ENCODE data around the gene SLCO2B1.

Gene SLCO2B1

GRCh38 chr11:75246006-75246670 is 95.2 kb downstream of the SLCO2B1 start:
- H3K36me3 ChIP-seq (ENCODE audit: control insufficient read depth in 1 of 2, insufficient read depth in 2 of 2, low read length in 2 of 2), result no peaks in the 10 kb centered on the region
- no peak overlapping the region for H3K4me3 ChIP-seq (ENCODE audit: low read depth in 1 of 2, low read length in 2 of 2)
- peaks cover 8% of the 10 kb centered on the region for H3K27me3 ChIP-seq (ENCODE audit: low read depth, low read length)
- H3K4me1 ChIP-seq (ENCODE audit: control insufficient read depth in 1 of 2, insufficient read depth in 2 of 2, low read length in 2 of 2), result peaks cover 0 to 7% of the 10 kb centered on the region in 2 donors
- H3K9me3 ChIP-seq (ENCODE audit: control insufficient read depth in 1 of 2, low read length in 2 of 2), result no peaks in the 10 kb centered on the region
- H3K27ac ChIP-seq (ENCODE audit: low read length), result no peak overlapping the region

- Histone ChIP-seq H3K36me3 (ENCODE audit: control insufficient read depth in 1 of 2, insufficient read depth in 2 of 2, low read length in 2 of 2) (no peaks in the 10 kb centered on the region), H3K27me3 (ENCODE audit: low read depth, low read length) (peaks cover 8% of the 10 kb centered on the region), H3K27ac (ENCODE audit: low read length) (no peak overlapping the region), H3K4me3 (ENCODE audit: low read depth in 1 of 2, low read length in 2 of 2) (no peak overlapping the region), H3K9me3 (ENCODE audit: control insufficient read depth in 1 of 2, low read length in 2 of 2) (no peaks in the 10 kb centered on the region), H3K4me1 (ENCODE audit: control insufficient read depth in 1 of 2, insufficient read depth in 2 of 2, low read length in 2 of 2) (peaks cover 0 to 7% of the 10 kb centered on the region in 2 donors)
Observed at GRCh38 chr11:75246671-75247350, 95.9 kb downstream of the SLCO2B1 start.

- Histone ChIP-seq H3K36me3 (ENCODE audit: control insufficient read depth in 1 of 2, insufficient read depth in 2 of 2, low read length in 2 of 2) (no peaks in the 10 kb centered on the region), H3K27ac (ENCODE audit: low read length) (no peak overlapping the region), H3K4me1 (ENCODE audit: control insufficient read depth in 1 of 2, insufficient read depth in 2 of 2, low read length in 2 of 2) (peaks cover 0 to 3% of the 10 kb centered on the region in 2 donors), H3K27me3 (ENCODE audit: low read depth, low read length) (no peaks in the 10 kb centered on the region), H3K9me3 (ENCODE audit: control insufficient read depth in 1 of 2, low read length in 2 of 2) (peaks cover 0 to 5% of the 10 kb centered on the region in 2 donors), H3K4me3 (ENCODE audit: low read depth in 1 of 2, low read length in 2 of 2) (no peak overlapping the region)
Observed at GRCh38 chr11:75248924-75249256, 98.0 kb downstream of the SLCO2B1 start.

DNA sequence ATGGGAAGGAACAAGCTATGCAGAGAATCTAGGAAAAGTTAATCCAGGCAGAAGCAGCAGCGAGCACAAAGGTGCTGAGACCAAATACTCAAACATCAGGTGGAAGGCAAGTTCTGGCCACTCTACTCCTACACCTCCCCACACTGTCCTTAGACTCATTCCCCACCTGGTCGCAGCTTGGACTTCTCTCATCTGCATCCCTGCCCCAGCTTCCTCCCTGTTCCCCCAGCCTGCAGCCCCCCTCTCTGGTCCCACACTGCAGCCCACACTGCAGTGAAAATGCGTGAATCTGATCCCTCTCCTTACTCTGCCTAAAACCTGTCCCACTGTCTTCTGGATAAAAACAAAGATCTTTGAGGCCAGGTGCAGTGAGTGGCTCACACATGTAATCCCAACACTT is 98.8 kb downstream of the SLCO2B1 start:
- Histone ChIP-seq H3K27ac (ENCODE audit: low read length) (no peak overlapping the region), H3K27me3 (ENCODE audit: low read depth, low read length) (no peaks in the 10 kb centered on the region), H3K4me1 (ENCODE audit: control insufficient read depth in 1 of 2, insufficient read depth in 2 of 2, low read length in 2 of 2) (peaks cover 0 to 3% of the 10 kb centered on the region in 2 donors), H3K4me3 (ENCODE audit: low read depth in 1 of 2, low read length in 2 of 2) (no peak overlapping the region), H3K36me3 (ENCODE audit: control insufficient read depth in 1 of 2, insufficient read depth in 2 of 2, low read length in 2 of 2) (no peaks in the 10 kb centered on the region), H3K9me3 (ENCODE audit: control insufficient read depth in 1 of 2, low read length in 2 of 2) (peaks cover 0 to 5% of the 10 kb centered on the region in 2 donors)

GRCh38 chr11:75254326-75254725 is 103.4 kb downstream of the SLCO2B1 start:
- Histone ChIP-seq H3K27ac (ENCODE audit: low read length) (no peak overlapping the region), H3K4me3 (ENCODE audit: low read depth in 1 of 2, low read length in 2 of 2) (no peak overlapping the region), H3K4me1 (ENCODE audit: control insufficient read depth in 1 of 2, insufficient read depth in 2 of 2, low read length in 2 of 2) (no peaks in the 10 kb centered on the region), H3K36me3 (ENCODE audit: control insufficient read depth in 1 of 2, insufficient read depth in 2 of 2, low read length in 2 of 2) (no peaks in the 10 kb centered on the region), H3K9me3 (ENCODE audit: control insufficient read depth in 1 of 2, low read length in 2 of 2) (peaks cover 0 to 5% of the 10 kb centered on the region in 2 donors), H3K27me3 (ENCODE audit: low read depth, low read length) (no peaks in the 10 kb centered on the region)

Measured in muscle layer of duodenum (tissue), 2 donors.